Thyroid gland (tissue), 4 donors: ENCODE results near the gene MPST. TPM values are rescaled to one million over a fixed set of nuclear protein-coding genes. Genes with fewer than 3 reads are reported as not detected.

ENCODE experiments used
- DNase-seq, 2 donors: peaks; one replicate each; pipeline ENCODE4 v3.0.0-alpha.2; 2019
- H3K27ac ChIP-seq, 3 donors: fragments of 200-600 bp; sonication (generic); 1 replicate in 2 of 3; 2 replicates in 1 of 3; pipeline ENCODE4 v1.5.1; 2016 to 2019; ENCODE audit warnings: mild to moderate bottlenecking in 1 of 3, moderate library complexity in 1 of 3
- H3K27me3 ChIP-seq: fragments of 200-600 bp; sonication (generic); one replicate; pipeline ENCODE4 v1.5.1; 2019
- H3K36me3 ChIP-seq, 2 donors: fragments of 200-600 bp; sonication (generic); one replicate each; pipeline ENCODE4 v1.5.1; 2016 to 2019
- H3K4me1 ChIP-seq, 2 donors: fragments of 200-600 bp; sonication (generic); one replicate each; pipeline ENCODE4 v1.5.1; 2017 to 2019
- H3K4me3 ChIP-seq, 3 donors: fragments of 200-600 bp; sonication (generic); replicated peaks in 1 of 3; 1 replicate in 2 of 3; 2 replicates in 1 of 3; pipeline ENCODE4 v1.5.1; 2016; ENCODE audit warnings: mild to moderate bottlenecking in 1 of 3
- H3K9me3 ChIP-seq: fragments of 200-600 bp; sonication (generic); one replicate; pipeline ENCODE4 v1.5.1; 2017
- POLR2A ChIP-seq, 2 donors: fragments of 450-650 bp; IDR thresholded peaks; one replicate each; pipeline ENCODE4 v1.6.1; 2017; ENCODE audit warnings: antibody characterized with exemption in 2 of 2, mild to moderate bottlenecking in 2 of 2, moderate library complexity in 1 of 2
- WGBS, 2 donors: methylation state at CpG; one replicate each; pipeline ENCODE4 v1.1.5; 2017; 5-methylcytosine and 5-hydroxymethylcytosine counted together
- intact Hi-C: fragments of 100-400 bp; cut with DNase I; formaldehyde crosslinking; loops from one replicate; pipeline ENCODE4 v1.15.1; 2023
- total RNA-seq, 4 donors: library from RNA; depleted of rRNA; stranded (reverse); fragments of >200 nt; gene quantifications; one replicate each; pipeline ENCODE4 v1.2.3, GENCODE V29; 2016
- TF ChIP-seq, protein P1 (sequence below), 6 experiments: fragments of 200-600 bp in 3 of 6; fragments of 450-650 bp in 3 of 6; sonication (generic) in 3 of 6; IDR thresholded peaks; one replicate each; pipeline ENCODE4 v1.5.1; 2016 to 2019; ENCODE audit warnings: antibody characterized with exemption in 6 of 6, mild to moderate bottlenecking in 2 of 6, inconsistent platforms in 1 of 6, moderate library complexity in 1 of 6

MPST gene
- total RNA-seq, 4 donors from 2014 or later, result 67.7 to 102 (median 93.6) TPM

DNA sequence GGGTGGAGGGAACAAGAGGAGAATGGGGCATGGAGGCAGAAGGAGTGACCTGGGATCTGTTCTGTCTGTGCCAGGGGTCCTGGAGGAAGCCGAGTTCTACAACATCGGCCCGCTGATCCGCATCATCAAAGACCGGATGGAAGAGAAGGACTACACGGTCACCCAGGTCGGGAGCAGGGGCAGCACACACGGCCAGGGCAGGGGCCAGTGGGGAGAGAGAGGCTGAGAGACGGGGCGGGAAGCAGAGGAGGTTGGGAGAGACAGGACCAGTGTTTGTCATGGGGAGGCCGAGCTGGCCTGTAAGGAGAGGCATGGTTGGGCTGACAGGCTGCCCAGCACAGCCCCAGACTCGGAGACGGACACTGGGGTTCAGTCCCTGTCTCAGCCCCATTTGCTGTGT lies 36.7 kb downstream of the MPST start:
- WGBS, 2 donors, result 94 to 95% methylated on average over 13 of the region's 13 CpGs
- no peak overlapping the region for H3K27ac ChIP-seq
- no peak for DNase-seq
- no peaks in the 10 kb centered on the region for H3K36me3 ChIP-seq
- no peaks in the 10 kb centered on the region for H3K9me3 ChIP-seq
- H3K4me1 ChIP-seq, result peaks cover 0 to 8% of the 10 kb centered on the region in 2 donors
- H3K4me3 ChIP-seq, result no peak overlapping the region
- intact Hi-C loops, result loop anchor here (10.0 kb wide), 1 partner anchor 271 kb away; no protein-coding TSS in a partner anchor
- H3K27me3 ChIP-seq, result no peaks in the 10 kb centered on the region
- TF ChIP-seq POLR2A (IDR thresholded peaks at IDR 0.05), result no peak
- TF ChIP-seq, protein P1, sequence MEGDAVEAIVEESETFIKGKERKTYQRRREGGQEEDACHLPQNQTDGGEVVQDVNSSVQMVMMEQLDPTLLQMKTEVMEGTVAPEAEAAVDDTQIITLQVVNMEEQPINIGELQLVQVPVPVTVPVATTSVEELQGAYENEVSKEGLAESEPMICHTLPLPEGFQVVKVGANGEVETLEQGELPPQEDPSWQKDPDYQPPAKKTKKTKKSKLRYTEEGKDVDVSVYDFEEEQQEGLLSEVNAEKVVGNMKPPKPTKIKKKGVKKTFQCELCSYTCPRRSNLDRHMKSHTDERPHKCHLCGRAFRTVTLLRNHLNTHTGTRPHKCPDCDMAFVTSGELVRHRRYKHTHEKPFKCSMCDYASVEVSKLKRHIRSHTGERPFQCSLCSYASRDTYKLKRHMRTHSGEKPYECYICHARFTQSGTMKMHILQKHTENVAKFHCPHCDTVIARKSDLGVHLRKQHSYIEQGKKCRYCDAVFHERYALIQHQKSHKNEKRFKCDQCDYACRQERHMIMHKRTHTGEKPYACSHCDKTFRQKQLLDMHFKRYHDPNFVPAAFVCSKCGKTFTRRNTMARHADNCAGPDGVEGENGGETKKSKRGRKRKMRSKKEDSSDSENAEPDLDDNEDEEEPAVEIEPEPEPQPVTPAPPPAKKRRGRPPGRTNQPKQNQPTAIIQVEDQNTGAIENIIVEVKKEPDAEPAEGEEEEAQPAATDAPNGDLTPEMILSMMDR (IDR thresholded peaks at IDR 0.05), result no peak

DNA sequence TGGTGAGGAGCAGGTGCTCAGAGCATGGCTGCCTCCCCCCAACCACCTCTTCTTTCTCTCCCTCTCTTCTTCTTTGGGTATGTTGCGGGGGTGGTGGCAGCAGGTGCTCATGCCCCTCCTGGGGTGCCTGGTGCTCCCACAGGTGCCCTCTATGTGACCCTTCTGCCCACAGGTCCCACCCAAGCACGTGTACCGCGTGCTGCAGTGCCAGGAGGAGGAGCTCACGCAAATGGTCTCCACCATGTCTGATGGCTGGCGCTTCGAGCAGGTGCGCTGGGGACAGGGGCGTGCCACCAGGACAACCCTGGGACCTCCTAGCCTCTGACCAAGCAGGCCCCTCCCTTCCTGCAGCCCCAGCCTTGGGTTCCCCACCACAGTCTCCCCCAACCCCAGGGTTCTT lies 37.7 kb downstream of the MPST start:
- no peaks in the 10 kb centered on the region for H3K36me3 ChIP-seq
- 64 to 88% methylated on average over 4 to 8 of the region's 9 CpGs for WGBS, 2 donors
- no peak overlapping the region for H3K4me3 ChIP-seq
- H3K27ac ChIP-seq, result no peak overlapping the region
- DNase-seq, result no peak
- peaks cover 0 to 4% of the 10 kb centered on the region in 2 donors for H3K4me1 ChIP-seq
- intact Hi-C loops, result loop anchor here (10.0 kb wide), 1 partner anchor 272 kb away; no protein-coding TSS in a partner anchor
- TF ChIP-seq, protein P1 (IDR thresholded peaks at IDR 0.05), result no peak
- no peak for TF ChIP-seq POLR2A (IDR thresholded peaks at IDR 0.05)
- no peaks in the 10 kb centered on the region for H3K9me3 ChIP-seq
- H3K27me3 ChIP-seq, result no peaks in the 10 kb centered on the region

DNA sequence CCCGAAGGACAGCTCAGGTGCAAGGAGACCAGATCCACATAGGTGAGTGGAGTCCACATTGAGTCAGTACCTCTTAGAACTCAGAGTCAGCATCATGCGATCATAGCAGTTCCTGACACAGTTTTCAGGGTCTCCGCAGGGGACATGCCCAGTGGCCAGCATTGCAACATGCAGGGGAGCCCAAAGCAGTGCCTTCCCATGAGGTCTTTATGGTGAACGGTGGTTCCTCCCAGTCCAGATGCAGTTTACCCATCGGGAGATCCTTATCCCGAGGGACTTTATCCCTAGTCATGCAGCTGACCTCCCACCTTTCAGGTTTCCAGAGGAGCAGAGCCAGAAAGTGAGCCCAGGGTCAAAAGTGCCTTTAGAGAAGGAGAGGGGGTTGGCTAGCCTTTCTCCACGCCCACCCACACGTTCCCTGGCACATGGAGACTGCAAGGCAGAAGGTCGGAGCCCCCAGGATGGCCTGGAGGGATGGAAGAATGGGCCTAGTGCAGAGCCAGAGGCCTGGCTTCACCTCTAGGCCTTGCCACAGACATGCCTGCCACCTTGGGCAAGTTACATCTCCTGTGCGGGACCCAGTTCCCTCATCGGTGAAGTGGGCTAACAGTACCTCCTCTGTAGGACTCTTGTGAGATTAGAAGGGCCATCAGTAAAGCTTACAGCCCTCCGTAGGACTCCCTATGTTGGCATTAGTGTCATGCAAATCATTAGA lies 38.4 kb downstream of the MPST start:
- intact Hi-C loops, result loop anchor here (10.0 kb wide), 1 partner anchor 273 kb away; no protein-coding TSS in a partner anchor
- no peak for DNase-seq
- Histone ChIP-seq H3K27me3 (no peaks in the 10 kb centered on the region), H3K36me3 (no peaks in the 10 kb centered on the region), H3K4me3 (no peak overlapping the region), H3K27ac (no peak overlapping the region), H3K4me1 (no peaks in the 10 kb centered on the region), H3K9me3 (no peaks in the 10 kb centered on the region)
- 84 to 92% methylated on average over 11 to 12 of the region's 12 CpGs for WGBS, 2 donors
- no peak for TF ChIP-seq POLR2A (IDR thresholded peaks at IDR 0.05)
- TF ChIP-seq, protein P1 (IDR thresholded peaks at IDR 0.05), result no peak

DNA sequence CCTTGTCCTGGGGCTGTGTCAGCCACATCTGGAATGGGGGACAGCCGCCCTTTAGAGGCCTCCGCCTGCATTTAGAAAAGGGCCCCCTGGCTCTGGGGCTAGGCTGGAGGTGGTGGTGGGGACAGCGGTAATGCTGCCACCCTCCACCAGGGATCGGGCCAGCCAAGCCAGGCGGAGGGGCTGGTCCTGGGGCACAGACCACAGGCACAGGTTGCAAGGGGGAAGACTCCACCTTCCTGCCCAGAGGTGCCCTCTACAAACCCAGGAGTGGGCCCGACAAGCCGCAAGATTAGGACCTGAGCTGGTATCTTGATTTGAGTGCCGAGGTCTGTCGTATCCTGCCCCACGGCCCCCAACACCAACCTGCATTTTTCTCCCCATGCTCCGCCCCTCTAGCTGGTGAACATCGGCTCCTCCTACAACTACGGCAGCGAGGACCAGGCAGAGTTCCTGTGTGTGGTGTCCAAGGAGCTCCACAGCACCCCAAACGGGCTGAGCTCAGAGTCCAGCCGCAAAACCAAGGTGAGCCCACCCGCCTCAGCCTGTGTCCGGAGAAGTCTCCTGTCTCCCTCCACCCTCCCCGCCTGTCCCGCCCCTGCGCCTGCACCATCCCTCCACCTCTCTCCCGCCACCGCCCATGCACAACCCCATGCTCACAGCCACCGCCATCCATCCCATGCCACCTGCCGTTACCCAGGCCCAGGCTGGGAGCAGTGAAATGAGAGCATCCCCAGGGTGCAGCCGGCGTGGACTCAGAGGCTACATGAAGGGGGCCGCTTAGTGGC lies 39.6 kb downstream of the MPST start:
- intact Hi-C loops, result loop anchor here (10.0 kb wide), 1 partner anchor 274 kb away; no protein-coding TSS in a partner anchor

More for the DNA sequence above, 39.6 kb downstream of the MPST start:
- WGBS, 2 donors, result 89 to 94% methylated on average over 22 to 26 of the region's 28 CpGs
- Histone ChIP-seq H3K4me3 (no peak overlapping the region), H3K27me3 (no peaks in the 10 kb centered on the region), H3K4me1 (no peaks in the 10 kb centered on the region), H3K36me3 (no peaks in the 10 kb centered on the region), H3K9me3 (no peaks in the 10 kb centered on the region), H3K27ac (no peak overlapping the region)
- TF ChIP-seq, protein P1 (IDR thresholded peaks at IDR 0.05), result no peak
- no peak for TF ChIP-seq POLR2A (IDR thresholded peaks at IDR 0.05)
- DNase-seq, result no peak
